HEK293 (cell line): ENCODE data around the gene IGSF11.

Experiments
- CTCF ChIA-PET: fragments of 350-600 bp; formaldehyde crosslinking; extraction: SDS; loops from one replicate; lab custom pipeline; 2021; ENCODE audit warnings: antibody characterized with exemption; lab: Yijun Ruan, JAX
- POLR2A ChIA-PET: fragments of 300-600 bp; formaldehyde crosslinking; extraction: SDS; loops from one replicate; lab custom pipeline; 2020; ENCODE audit warnings: antibody characterized with exemption, inconsistent platforms; lab: Yijun Ruan, JAX
- H3K27ac ChIP-seq: fragments of 200-500 bp; sonication (Bioruptor generic); 2 replicates; pipeline ENCODE4 v1.5.1; 2014; ENCODE audit warnings: low read depth, low read length, control low read depth, inconsistent platforms; ENCODE audit errors: extremely low read depth
- H3K36me3 ChIP-seq, 2 experiments: fragments of 200-500 bp in 1 of 2; sonication (Bioruptor generic) in 1 of 2; 1 replicate in 1 of 2; 2 replicates in 1 of 2; pipeline ENCODE4 v1.5.1; 2014 to 2017; ENCODE audit warnings: inconsistent platforms in 2 of 2, low read length in 2 of 2; ENCODE audit not compliant: control insufficient read depth in 2 of 2, insufficient read depth in 1 of 2
- H3K4me1 ChIP-seq: fragments of 200-500 bp; sonication (Bioruptor generic); 2 replicates; pipeline ENCODE4 v1.5.1; 2014; ENCODE audit warnings: mild to moderate bottlenecking, low read length, inconsistent platforms; ENCODE audit not compliant: control insufficient read depth, insufficient read depth
- H3K4me3 ChIP-seq: 2 replicates; pipeline ENCODE4 v1.5.1; 2011; ENCODE audit warnings: low read depth, mild to moderate bottlenecking, control low read depth, low read length, moderate library complexity
- H3K9me3 ChIP-seq: fragments of 200-500 bp; sonication (Bioruptor generic); 2 replicates; pipeline ENCODE4 v1.5.1; 2014; ENCODE audit warnings: low read depth, low read length, inconsistent platforms; ENCODE audit not compliant: control insufficient read depth, insufficient read depth
- MZF1 ChIP-seq: fragments of 450-650 bp; formaldehyde crosslinking; IDR thresholded peaks from 2 replicates; pipeline ENCODE4 v1.5.1; 2017; ENCODE audit warnings: missing biosample characterization, missing genetic modification characterization, borderline replicate concordance
- PRDM1 ChIP-seq: fragments of 450-650 bp; formaldehyde crosslinking; IDR thresholded peaks from 2 replicates; pipeline ENCODE4; 2016; ENCODE audit warnings: missing biosample characterization, missing genetic modification characterization
- RBAK ChIP-seq: fragments of 450-650 bp; formaldehyde crosslinking; IDR thresholded peaks from 2 replicates; pipeline ENCODE4 v1.5.1; 2016; ENCODE audit warnings: missing biosample characterization, missing genetic modification characterization
- SALL2 ChIP-seq: fragments of 450-650 bp; formaldehyde crosslinking; IDR thresholded peaks from 2 replicates; pipeline ENCODE4 v1.5.0; 2017; ENCODE audit warnings: missing biosample characterization, mild to moderate bottlenecking, missing genetic modification characterization, borderline replicate concordance
- ZFP37 ChIP-seq: fragments of 450-650 bp; formaldehyde crosslinking; IDR thresholded peaks from 2 replicates; pipeline ENCODE4 v1.5.1; 2016; ENCODE audit warnings: missing biosample characterization, missing genetic modification characterization
- ZFP41 ChIP-seq: fragments of 450-650 bp; formaldehyde crosslinking; IDR thresholded peaks from 2 replicates; pipeline ENCODE4 v1.5.1; 2016; ENCODE audit warnings: missing biosample characterization, missing genetic modification characterization, borderline replicate concordance
- ZIC2 ChIP-seq: fragments of 450-650 bp; formaldehyde crosslinking; IDR thresholded peaks from 2 replicates; pipeline ENCODE4 v1.5.1; 2016; ENCODE audit warnings: missing biosample characterization, missing genetic modification characterization
- ZNF132 ChIP-seq: fragments of 450-650 bp; formaldehyde crosslinking; IDR thresholded peaks from 2 replicates; pipeline ENCODE4 v1.5.1; 2017; ENCODE audit warnings: missing biosample characterization, missing genetic modification characterization, borderline replicate concordance
- ZNF16 ChIP-seq: fragments of 450-650 bp; formaldehyde crosslinking; IDR thresholded peaks from 2 replicates; pipeline ENCODE4 v1.5.1; 2016; ENCODE audit warnings: low read depth, missing biosample characterization, missing genetic modification characterization
- ZNF19 ChIP-seq: fragments of 450-650 bp; formaldehyde crosslinking; IDR thresholded peaks from 2 replicates; pipeline ENCODE4; 2016; ENCODE audit warnings: missing biosample characterization, missing genetic modification characterization, low read depth
- ZNF214 ChIP-seq: fragments of 450-650 bp; formaldehyde crosslinking; IDR thresholded peaks from 2 replicates; pipeline ENCODE4 v1.5.1; 2017; ENCODE audit warnings: missing biosample characterization, mild to moderate bottlenecking, missing genetic modification characterization, borderline replicate concordance
- ZNF48 ChIP-seq: fragments of 450-650 bp; formaldehyde crosslinking; IDR thresholded peaks from 2 replicates; pipeline ENCODE4 v1.5.1; 2016; ENCODE audit warnings: missing biosample characterization, missing genetic modification characterization
- ZNF530 ChIP-seq: fragments of 450-650 bp; formaldehyde crosslinking; IDR thresholded peaks from 2 replicates; pipeline ENCODE4 v1.5.1; 2016; ENCODE audit warnings: low read depth, missing biosample characterization, missing genetic modification characterization
- ZNF610 ChIP-seq: fragments of 450-650 bp; formaldehyde crosslinking; IDR thresholded peaks from 2 replicates; pipeline ENCODE4 v1.5.1; 2016; ENCODE audit warnings: missing biosample characterization, missing genetic modification characterization, borderline replicate concordance
- ZNF623 ChIP-seq: fragments of 450-650 bp; formaldehyde crosslinking; IDR thresholded peaks from 2 replicates; pipeline ENCODE4 v1.5.1; 2016; ENCODE audit warnings: missing biosample characterization, missing genetic modification characterization
- ZNF677 ChIP-seq: fragments of 450-650 bp; IDR thresholded peaks from 2 replicates; pipeline ENCODE4 v1.5.0; 2018; ENCODE audit warnings: missing biosample characterization, mild to moderate bottlenecking, missing genetic modification characterization, moderate library complexity
- ZNF777 ChIP-seq: fragments of 450-650 bp; formaldehyde crosslinking; IDR thresholded peaks from 2 replicates; pipeline ENCODE4 v1.5.1; 2017; ENCODE audit warnings: missing biosample characterization, missing genetic modification characterization, borderline replicate concordance
- TF ChIP-seq, protein P1 (sequence below): fragments of 450-650 bp; formaldehyde crosslinking; IDR thresholded peaks from 2 replicates; pipeline ENCODE4 v1.5.1; 2016; ENCODE audit warnings: missing biosample characterization, missing genetic modification characterization
- TF ChIP-seq, protein P2 (sequence below): fragments of 450-650 bp; formaldehyde crosslinking; IDR thresholded peaks from 2 replicates; pipeline ENCODE4 v1.5.1; 2017; ENCODE audit warnings: missing biosample characterization, mild to moderate bottlenecking, missing genetic modification characterization, moderate library complexity
- TF ChIP-seq, protein P3 (sequence below): fragments of 450-650 bp; formaldehyde crosslinking; IDR thresholded peaks from 2 replicates; pipeline ENCODE4 v1.5.1; 2017; ENCODE audit warnings: missing biosample characterization, missing genetic modification characterization
- TF ChIP-seq, protein P4 (sequence below): fragments of 450-650 bp; formaldehyde crosslinking; IDR thresholded peaks from 2 replicates; pipeline ENCODE4 v1.5.1; 2016; ENCODE audit warnings: missing biosample characterization, missing genetic modification characterization

The IGSF11 gene

DNA sequence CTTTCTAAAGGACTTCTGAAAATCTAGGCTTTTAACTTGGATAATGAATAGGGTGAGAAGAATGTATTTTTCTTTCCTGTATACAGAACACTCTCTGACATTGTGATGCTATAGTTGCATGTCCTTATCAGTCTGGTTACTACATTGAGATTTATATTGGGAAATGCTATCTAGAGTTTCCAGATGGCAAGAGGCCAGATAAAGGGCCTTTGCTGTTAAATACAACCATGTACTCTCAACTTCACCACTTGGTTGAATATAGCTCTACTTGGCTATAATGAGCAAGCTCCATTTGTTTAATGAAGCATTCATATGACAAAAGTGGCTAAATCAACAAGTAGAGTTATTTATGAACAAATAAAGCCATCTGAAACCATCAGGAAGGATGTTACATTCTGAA lies 91.0 kb downstream of the IGSF11 start (continued):
- TF ChIP-seq ZNF16 (tag by site-specific recombination) (no peak), ZFP37 (tag by site-specific recombination) (no peak), ZNF530 (tag by site-specific recombination) (no peak), RBAK (tag by site-specific recombination) (no peak), ZIC2 (no peak)

DNA sequence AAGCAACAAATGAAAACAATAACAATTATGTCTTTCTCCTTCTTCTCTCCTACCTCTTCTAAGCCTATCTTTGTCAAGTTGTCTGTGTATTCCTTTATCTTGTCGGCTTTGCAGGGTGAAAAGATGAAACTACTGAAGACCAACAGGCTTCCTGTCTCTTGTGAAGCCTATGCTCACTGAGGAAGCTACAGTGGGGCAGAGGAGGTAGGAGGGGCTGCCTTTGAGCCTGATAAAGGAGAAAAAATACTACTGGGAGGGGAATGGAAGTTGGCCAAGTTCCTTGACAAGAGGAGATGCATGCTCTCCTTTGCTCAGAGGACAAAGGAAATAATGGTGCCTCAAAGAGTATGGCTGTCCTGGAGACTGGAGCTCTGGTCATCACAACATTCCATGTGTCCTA lies 92.0 kb downstream of the IGSF11 start:
- TF ChIP-seq MZF1 (tag by site-specific recombination) (no peak), ZNF677 (no peak), ZNF132 (tag by site-specific recombination) (no peak), SALL2 (tag by site-specific recombination) (no peak), ZNF48 (no peak), ZFP41 (no peak), PRDM1 (no peak), ZNF777 (no peak), ZNF610 (no peak), ZNF623 (tag by site-specific recombination) (no peak), ZNF16 (tag by site-specific recombination) (no peak), ZNF214 (no peak), ZNF19 (tag by site-specific recombination) (no peak)
- TF ChIP-seq, protein P1, sequence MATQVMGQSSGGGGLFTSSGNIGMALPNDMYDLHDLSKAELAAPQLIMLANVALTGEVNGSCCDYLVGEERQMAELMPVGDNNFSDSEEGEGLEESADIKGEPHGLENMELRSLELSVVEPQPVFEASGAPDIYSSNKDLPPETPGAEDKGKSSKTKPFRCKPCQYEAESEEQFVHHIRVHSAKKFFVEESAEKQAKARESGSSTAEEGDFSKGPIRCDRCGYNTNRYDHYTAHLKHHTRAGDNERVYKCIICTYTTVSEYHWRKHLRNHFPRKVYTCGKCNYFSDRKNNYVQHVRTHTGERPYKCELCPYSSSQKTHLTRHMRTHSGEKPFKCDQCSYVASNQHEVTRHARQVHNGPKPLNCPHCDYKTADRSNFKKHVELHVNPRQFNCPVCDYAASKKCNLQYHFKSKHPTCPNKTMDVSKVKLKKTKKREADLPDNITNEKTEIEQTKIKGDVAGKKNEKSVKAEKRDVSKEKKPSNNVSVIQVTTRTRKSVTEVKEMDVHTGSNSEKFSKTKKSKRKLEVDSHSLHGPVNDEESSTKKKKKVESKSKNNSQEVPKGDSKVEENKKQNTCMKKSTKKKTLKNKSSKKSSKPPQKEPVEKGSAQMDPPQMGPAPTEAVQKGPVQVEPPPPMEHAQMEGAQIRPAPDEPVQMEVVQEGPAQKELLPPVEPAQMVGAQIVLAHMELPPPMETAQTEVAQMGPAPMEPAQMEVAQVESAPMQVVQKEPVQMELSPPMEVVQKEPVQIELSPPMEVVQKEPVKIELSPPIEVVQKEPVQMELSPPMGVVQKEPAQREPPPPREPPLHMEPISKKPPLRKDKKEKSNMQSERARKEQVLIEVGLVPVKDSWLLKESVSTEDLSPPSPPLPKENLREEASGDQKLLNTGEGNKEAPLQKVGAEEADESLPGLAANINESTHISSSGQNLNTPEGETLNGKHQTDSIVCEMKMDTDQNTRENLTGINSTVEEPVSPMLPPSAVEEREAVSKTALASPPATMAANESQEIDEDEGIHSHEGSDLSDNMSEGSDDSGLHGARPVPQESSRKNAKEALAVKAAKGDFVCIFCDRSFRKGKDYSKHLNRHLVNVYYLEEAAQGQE (tag by site-specific recombination): no peak
- TF ChIP-seq, protein P2, sequence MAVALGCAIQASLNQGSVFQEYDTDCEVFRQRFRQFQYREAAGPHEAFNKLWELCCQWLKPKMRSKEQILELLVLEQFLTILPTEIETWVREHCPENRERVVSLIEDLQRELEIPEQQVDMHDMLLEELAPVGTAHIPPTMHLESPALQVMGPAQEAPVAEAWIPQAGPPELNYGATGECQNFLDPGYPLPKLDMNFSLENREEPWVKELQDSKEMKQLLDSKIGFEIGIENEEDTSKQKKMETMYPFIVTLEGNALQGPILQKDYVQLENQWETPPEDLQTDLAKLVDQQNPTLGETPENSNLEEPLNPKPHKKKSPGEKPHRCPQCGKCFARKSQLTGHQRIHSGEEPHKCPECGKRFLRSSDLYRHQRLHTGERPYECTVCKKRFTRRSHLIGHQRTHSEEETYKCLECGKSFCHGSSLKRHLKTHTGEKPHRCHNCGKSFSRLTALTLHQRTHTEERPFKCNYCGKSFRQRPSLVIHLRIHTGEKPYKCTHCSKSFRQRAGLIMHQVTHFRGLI (tag by site-specific recombination): no peak
- TF ChIP-seq, protein P3, sequence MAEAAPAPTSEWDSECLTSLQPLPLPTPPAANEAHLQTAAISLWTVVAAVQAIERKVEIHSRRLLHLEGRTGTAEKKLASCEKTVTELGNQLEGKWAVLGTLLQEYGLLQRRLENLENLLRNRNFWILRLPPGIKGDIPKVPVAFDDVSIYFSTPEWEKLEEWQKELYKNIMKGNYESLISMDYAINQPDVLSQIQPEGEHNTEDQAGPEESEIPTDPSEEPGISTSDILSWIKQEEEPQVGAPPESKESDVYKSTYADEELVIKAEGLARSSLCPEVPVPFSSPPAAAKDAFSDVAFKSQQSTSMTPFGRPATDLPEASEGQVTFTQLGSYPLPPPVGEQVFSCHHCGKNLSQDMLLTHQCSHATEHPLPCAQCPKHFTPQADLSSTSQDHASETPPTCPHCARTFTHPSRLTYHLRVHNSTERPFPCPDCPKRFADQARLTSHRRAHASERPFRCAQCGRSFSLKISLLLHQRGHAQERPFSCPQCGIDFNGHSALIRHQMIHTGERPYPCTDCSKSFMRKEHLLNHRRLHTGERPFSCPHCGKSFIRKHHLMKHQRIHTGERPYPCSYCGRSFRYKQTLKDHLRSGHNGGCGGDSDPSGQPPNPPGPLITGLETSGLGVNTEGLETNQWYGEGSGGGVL (tag by site-specific recombination): no peak
- TF ChIP-seq, protein P4, sequence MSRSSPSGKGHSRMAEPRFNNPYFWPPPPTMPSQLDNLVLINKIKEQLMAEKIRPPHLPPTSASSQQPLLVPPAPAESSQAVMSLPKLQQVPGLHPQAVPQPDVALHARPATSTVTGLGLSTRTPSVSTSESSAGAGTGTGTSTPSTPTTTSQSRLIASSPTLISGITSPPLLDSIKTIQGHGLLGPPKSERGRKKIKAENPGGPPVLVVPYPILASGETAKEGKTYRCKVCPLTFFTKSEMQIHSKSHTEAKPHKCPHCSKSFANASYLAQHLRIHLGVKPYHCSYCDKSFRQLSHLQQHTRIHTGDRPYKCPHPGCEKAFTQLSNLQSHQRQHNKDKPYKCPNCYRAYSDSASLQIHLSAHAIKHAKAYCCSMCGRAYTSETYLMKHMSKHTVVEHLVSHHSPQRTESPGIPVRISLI (tag by site-specific recombination): no peak
- Histone ChIP-seq H3K9me3 (no peaks in the 10 kb centered on the region), H3K4me3 (no peak overlapping the region), H3K36me3 (no peaks in the 10 kb centered on the region), H3K27ac (no peak overlapping the region), H3K4me1 (no peaks in the 10 kb centered on the region)
- POLR2A ChIA-PET: no interaction called here
- CTCF ChIA-PET: interaction anchor here (0.6 kb wide), 1 partner anchor 157 kb away, joined by 3 read pairs; no protein-coding TSS in a partner anchor
